ENCODE measurements around the gene HSPG2.

HSPG2 gene

DNA sequence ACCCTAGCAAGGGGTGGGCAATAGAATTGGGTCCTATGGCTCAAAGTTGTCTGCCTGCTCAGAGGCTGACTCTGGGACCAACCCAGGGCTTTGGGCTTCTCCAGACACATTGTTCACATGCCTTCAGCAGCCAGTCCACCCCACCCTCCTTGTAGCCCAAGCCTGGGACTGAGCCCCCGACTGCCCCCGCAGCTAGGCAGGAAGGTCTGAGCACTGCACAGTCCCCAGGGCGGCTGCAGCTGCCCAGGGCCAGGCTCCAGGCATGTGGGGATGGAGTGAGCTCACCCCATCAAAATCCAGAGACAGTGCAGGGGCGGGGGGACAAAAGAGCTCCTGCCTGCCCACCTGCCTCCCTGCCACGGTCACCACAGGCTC is 35.6 kb downstream of the HSPG2 start:
- DNase-seq: no peak

DNA sequence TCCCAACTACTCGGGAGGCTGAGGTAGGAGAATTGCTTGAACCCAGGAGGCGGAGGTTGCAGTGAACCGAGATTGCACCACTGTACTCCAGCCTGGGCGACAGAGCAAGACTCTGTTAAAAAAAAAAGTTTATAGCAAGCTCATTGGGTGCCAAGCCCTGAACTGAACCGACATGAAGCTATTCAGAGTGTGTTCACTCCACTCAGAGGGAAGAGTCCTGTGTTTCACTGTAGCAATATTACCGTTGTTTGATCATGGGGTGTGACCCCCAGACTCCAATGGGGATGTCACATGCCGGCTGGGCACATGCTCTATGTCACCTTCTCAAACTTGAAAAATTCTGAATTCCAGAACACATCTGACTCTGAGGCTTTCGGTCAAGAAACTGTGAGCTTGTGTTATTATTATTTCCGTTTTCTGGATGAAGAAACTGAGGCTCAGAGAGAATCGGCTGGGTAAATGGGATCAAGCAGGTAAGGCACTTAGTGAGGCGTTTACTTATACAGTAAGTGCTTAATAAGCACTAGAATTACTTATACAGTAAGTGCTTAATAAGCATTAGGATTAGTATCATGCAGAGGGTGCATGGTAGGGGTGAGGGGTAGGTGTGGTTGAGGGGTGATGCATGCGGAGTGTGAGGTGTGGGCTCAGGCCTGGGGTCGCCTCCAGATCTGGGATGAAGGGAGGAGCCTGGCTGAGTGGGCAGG is 36.2 kb downstream of the HSPG2 start:
- no peak for DNase-seq

- DNase-seq: no peak
Measured at GRCh38 chr1:21899987-21900386, 37.1 kb downstream of the HSPG2 start.

DNA sequence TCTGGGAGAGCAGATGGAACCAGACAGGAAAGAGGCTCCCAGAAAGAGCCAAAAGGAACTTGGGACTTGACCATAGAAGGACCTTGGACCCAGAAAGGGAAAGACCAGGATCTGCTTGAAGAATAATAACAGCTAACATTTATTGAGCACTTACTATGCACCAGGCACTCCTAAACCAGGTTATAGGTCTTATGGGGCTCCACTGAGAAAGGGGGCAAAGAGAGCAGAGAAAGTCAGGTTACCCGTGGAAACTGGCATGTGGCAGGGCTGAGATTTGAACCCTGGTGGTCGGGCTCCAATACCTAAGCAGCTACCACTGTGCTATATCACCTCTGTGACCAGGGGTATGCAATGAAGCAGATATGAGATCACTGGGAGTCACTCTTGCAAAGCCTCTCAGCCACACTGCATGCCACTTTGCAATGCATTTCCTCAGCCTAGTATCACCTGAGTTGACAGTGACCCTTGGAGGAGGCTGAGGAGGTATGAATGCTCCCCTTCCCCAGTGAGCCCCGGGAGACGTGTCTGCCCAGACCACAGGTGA is 37.8 kb downstream of the HSPG2 start:
- DNase-seq: no peak

DNA sequence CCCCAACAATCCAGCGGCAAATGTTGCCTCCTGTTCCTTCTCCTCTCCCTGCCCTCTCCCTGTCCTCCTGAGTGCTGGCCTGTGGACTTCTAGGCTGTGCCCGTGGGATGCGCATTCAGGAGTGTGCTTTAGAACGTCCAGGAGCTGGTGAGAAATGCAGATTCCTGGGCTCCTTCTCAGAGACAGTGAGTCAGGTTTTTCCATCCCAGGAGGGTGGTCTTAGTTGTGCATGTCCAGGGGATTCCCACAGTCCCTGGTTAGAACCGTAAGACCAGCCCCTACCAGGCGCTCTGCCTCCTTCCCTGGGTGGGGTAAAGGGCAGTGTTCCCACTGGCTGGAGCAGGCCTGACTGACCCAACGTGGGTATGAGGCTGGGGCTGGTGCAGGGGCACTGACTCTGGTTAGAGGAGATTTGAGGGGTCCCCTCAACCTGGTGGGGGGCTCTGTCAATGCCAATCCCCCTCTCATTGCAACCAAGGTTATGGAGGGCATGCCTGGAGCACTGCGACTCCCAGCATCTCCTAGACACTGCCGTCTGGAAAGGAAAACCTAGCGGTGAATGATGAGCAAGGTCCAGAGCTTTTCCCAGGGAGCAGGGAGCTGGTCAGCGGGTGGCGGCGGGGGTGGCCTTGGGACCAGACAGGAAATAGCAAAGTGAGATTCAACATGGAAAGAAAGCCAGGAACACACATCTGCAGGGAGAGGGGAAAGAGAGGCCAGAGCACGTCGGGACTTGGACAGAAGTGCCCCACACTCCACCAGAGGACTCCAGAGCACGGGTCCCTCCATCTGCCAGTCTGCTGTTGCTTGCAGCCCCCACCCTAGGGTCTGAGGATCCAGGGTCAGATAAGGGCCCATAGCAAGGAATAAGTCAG is 38.5 kb downstream of the HSPG2 start:
- DNase-seq: no peak

- no peak for DNase-seq
Measured at GRCh38 chr1:21897844-21898243, 39.3 kb downstream of the HSPG2 start.

- DNase-seq: peak in 2 of 58 donors; percentile 11 to 23
Measured at GRCh38 chr1:21896652-21897532, 40.2 kb downstream of the HSPG2 start.

DNA sequence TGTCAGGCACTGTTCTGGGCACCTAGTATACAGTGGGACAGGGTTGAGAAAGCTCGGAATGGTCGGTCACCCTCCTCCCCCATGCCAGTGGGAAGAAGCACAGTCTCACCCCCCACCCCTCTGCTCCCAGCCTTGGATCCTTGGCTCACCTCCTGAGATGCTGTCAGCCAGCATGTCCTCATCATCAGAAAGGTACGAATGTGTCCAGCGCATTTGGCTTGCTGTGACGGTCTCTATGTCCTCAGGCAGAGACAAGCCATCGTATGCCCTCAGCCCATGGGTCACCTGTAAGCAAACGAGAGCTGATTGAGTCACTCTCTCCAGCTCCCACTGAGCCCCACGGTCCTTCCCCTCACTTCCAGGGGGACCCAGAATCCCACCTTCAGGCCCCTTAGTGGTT is 41.1 kb downstream of the HSPG2 start:
- DNase-seq: no peak

DNA sequence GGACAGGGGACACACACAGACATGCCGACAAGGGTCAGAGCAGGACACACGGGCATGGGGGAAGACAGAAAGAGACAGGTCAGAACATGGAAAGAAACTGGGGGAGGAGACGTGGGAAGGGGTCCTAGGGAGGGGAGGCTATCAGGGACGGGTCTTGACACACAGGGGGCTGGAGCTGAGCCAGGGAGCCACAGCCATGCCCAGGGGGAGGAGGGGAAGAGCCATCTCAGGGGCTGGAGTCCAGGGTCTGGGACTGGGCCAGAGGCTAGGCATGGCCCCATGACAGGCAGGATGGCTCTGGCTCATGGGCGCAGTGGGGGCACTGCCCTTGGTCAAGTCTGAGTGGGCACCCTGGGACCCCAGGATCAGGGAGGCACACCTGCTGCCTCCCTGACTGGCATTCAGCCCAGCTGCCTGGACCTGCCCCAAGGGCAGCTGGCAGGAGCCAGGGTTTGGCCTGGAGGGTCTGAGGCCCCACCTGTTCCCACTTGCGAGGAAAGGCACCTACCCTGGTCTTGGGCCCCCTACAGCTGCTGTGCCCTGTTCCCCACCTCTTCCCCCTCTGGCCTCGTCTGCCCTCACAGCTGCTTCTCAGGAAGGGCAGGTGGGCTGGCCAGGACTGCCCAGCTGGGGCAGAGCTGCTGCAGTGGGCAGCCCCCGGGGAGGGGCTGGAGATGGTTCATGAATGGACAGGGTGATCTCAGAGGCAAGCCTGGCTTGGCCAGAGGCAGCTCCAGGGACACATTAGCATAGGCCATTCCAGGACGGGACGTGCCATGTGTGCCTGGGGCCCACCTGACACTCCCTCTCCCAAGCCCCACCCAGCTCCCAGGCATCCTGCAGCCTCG is 42.9 kb downstream of the HSPG2 start:
- no peak for DNase-seq

DNA sequence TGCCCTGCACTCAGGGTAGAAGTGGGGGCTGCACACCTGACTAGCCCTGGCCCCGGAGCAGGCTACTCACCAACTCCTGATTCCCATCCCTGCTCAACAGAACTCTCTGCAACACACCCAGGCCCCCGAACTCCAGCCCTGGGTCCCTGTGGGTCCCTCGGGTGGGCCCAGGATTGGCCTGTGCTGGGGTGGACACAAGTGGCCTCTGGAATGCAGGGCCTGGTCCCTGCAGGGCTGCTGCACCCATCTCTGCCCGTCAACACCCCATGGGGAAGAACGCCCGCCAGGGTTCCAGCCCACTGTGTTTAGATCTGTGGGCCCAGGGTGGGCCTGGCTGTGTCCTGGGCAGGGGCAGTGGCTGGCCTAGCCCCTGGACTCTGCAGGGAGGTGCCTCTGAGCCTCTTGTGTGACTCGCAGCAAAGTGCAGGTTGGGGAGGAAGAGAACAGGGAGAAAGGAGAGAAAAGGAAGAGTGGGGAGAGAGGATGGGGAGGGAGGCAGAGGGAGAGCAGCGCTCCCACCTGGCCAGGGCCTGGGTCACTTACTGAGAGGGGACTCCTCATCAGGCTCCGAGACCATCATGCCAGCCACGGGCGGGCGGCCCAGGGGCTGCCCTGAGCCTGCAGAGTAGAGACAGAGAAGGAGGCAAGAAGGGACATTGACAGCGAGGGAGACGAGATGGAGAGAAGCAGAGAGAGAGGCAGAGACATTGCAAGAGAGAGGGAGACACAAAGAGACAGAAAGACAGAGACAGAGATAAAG is 43.9 kb downstream of the HSPG2 start:
- DNase-seq: no peak

GRCh38 chr1:21891621-21892479 is 45.3 kb downstream of the HSPG2 start:
- DNase-seq: no peak

DNA sequence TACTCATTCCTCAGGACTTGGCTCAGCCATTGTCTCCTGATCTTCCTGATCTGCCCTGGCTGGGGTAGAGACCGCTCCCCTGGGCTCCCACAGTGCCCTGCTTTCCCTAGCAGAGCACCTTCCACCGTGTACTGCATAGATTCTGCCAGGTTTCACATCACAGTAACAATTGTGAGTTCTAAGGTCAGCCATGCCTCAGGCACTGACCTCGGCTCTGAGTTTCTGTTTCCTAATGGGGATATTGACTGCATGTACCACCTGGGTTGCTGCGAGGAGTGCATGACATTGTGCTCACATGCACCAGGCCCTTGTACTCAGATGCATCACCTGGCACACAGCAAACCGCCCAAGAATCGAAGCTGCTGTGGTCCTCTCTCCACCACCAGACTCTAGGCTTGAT is 46.0 kb downstream of the HSPG2 start:
- DNase-seq: no peak

DNA sequence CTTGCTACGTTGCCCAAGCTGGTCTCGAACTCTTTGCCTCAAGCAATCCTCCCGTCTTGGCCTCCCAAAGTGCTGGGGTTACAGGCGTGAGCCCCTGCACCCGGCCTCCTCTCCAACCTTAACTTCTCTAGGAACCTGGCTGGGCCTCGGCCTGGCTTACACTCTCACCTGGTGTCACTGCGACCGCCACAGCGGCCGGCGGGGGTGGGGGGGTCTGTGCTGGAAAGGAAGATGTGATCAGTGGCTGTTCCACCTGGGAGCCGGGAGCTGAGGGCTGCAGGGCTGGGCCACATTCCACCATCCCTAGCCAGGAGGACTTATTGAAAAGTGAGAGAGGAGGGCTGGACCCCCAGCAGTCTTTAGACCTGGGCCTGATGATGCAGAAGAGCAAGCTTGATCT is 48.6 kb downstream of the HSPG2 start:
- no peak for DNase-seq

DNA sequence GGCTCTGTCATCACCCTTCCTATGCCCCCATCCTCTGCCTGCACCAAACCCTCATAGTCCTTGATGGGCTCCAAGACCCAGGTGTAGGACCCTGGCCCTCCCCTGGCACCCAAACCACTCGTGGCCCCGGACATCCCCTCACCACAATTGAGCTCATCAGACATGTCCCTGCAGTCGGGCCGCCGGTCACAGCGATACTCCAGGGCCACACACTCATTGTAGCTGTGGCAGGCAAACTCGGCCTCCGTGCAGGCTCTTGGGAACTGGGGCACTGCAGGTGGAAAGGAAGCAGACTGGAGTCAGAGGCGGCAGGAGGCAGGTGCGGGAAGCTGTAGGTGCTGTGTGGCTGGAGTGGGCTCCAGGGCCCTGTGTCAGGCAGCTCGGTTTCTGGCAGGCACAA is 49.3 kb downstream of the HSPG2 start:
- DNase-seq: no peak

DNA sequence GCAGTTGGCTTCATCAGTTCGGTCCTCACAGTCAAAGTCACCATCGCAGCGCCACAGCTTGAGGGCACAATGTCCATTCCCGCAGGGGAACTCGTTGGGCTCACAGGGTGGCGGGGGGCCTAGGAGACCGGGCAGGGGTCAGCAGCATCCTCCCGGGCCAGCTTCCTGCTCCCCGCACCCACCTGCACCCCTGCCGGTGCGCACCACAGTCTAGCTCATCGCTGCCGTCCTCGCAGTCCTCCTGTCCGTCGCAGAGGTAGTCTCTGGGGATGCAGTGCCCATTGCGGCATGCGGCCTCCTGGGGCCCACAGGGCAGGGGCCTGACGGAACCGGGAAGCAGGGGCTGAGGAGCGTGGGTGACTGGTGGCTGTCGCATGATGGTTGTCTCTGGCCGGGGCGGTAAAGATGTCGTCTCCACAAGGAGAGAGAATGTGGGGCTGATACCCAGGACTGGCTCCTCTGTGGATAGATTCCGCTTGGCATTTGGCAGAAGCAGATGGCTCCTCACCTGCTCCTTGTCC is 49.8 kb downstream of the HSPG2 start:
- no peak for DNase-seq

- no peak for DNase-seq
Measured at GRCh38 chr1:21886486-21887215, 50.5 kb downstream of the HSPG2 start.

DNA sequence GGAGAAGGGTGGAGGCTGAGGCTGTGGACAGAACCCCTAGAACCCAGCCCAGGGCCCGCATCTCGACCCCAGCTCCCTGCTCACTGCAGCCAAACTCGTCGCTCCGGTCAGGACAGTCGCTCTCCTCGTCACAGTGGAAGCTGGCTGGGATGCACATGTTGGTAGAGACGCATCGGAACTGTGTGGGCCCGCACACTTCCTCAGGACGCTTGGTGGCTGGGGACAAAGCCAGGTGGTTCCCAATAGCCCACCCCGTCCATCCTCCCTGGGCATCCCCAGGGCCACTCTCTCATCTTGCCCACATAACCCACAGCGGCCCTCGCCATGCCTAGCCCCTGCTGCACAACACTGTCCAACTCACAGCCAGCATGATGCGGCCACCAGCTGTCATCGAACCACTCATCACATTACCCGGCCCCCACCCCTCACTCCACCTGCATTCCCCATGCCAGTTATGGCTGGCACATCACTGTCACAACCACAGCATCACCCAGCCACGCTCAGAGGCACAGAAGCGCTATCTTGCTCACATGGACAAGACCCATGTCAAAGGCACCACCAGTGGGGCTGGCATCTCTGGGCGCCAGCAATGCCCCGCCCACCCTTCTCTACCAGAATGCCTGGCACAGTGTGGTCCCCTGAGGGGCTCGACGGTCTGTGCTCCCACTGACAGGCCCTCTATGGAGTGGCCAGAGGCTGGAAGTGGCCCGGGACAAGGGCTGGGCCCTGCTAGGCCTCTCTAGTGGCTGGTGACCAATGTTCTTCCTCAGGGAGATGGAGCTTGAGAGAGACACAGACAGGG is 51.7 kb downstream of the HSPG2 start:
- no peak for DNase-seq
